ENCODE measurements around the gene CIB4.

DNA sequence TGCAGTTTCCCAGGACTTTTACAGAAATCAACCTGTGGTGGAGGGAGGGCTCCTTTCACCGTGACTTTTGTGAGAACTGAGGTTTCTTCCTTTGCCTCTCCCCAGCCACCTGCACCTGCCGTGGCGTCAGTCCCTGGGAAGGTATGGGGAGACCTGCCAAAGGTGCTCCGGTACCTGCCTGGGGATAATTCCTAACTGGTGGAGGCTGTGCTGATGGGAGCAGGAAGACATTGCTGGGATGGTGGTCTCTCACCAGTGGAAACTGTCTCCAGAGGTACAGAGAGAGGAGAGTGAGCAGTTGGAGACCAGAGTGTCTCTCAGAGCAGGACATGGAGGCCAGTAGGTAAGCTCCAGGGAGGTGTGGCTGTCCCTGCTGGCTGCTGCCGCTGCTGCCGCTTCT, 52.6 kb downstream of the CIB4 start:
- TF ChIP-seq POLR2A (IDR thresholded peaks at IDR 0.05) = no peak
- no peak for TF ChIP-seq EP300 (IDR thresholded peaks at IDR 0.05)

Measured in ovary (tissue), 1 donor.